Stimulated activated CD8-positive, alpha-beta memory T cell treated with anti-CD3 and anti-CD28 coated beads, Interleukin-12 subunit alpha, Interleukin-12 subunit beta, amount 100 ng/mL, for 24 hours (primary cell): Measurements from ENCODE around the gene CD36.

Experiments
- DNase-seq: peaks from one replicate; pipeline ENCODE4 v3.0.0-alpha.2; 2020; ENCODE audit errors: extremely low read depth

Gene CD36

DNA sequence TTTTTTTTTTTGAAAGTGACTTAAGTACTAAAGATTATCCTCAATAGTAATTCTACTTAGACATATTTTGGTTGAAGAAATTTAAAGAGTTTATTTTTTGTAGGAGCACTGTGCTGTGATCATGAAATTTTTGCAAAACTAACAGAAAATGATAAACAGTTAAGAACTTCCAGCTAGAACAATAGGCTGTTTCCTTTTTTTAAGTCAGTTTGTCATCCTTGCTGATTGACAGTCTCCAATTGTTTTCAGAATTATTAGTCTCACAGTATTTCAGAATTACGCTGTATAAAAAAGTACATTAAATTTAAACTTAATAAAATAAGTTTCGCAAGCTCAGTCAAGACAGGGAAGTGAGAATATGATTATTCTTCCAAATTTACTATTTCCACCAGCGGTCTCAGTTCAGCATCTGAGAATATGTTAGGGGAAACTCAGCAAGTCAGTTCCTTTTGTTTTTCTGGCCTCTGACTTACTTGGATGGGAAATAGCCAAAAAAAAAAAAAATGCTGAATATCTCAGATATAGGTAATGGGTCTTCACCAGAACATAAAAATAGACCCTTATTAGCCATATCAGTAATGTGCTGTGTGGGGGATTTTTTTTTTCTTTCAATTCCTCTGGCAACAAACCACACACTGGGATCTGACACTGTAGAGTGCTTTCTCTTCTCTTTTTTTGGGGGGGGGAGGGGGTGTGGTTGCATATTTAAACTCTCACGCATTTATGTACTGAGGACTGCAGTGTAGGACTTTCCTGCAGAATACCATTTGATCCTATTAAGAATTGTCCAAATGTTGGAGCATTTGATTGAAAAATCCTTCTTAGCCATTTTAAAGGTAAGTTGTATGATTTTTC, at the start of gene CD36:
TSS of gene CD36 (plus strand) at position 732 of the 855 bp plus-strand sequence. CDS start 8,099 bp downstream, outside the sequence.
- DNase-seq = no peak

DNA sequence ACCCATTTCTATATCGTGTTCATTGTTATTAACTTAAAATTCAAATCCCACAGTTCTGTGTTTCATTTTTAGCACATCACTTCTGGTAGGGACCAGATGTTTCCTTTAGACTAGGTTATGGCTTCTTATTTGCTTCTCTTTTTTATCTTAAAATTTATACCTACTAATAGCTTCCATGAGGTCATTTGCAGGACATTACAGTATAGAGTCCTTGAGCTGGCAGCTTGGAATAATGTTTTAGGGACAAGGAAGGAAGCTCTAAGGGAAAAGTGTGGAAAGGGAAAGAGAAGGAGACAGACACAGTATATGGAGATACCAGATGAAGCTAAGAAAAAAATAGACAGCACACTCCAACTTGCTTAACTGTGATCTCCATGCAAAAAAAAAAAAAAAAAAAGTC, 48.8 kb upstream of the CD36 start:
- no peak for DNase-seq

DNA sequence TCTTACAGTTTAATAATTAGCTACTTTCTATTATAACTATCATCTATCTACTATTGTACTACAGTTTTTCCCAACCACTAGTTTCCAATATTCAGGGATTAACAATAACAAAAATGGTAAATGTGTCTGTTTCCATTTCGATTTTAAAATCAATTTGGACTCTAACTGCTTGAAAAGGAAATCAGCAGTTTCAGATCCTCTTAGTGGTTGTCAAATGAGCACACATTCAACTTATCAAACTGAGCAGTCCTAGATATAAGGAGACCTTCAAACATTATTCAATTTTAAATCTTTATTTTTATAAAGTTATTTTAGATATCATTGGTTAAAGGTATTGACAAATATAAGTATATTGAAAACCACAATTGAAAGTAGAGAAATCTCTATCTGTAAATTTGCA, 46.8 kb upstream of the CD36 start:
- DNase-seq = no peak

DNA sequence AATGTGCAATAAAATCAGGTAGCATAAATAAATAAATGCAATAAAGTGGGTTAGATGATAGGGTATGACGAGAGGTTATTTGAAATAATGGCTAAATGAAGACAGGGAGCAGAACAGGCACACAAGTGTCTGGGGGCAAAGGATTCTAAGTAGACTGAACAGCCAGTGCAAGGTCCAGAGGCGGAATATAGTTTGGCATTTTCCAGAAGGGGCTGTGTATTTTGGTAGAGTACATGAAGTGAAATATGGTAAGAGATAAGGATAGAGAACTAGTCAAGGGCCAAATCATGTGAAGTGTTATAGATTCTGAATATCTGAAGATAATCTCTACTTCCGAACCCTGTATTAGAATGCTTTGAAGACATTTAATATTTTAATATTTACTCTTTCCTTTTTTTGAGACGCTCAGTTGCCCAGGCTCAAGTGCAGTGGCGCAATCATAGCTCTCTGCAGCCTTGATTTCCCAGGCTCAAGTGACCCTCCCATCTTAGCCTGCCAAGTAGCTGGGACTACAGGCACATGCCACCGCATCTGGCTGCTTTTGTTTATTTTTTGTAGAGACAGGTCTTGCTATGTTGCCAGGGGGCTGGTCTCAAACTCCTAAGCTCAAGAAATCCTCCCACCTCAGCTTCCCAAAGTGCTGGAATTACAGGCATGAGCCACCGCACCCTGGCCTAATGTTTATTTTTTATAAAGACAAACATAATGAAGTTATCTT, 44.4 kb upstream of the CD36 start:
- DNase-seq = no peak

DNA sequence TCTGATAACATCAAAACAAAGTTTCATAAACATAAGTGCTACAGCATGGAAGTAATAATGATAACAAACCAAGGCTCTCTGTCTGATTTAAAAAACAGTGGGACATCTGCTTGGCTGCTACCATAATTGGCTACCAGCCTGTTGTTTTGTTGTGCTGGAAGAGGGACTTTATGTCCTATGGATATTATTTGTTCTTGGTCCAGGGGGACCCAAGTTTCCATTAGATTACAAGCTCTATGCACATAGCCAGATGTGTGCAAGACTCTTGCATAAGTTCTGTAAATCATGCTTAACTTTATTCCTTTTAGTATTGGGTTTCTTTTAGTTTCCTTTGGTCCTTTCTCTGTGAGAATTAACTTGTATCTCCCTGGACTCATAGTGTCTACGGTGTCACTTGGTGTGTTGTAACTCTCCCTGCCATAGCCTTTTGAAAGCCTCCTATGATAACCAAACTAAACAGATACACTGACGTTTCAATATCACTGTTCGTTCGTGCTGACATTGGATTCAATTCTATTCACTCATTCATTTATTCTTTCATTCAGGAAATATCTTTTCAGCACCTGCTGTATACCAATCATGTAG, 41.4 kb upstream of the CD36 start:
- DNase-seq = no peak

DNA sequence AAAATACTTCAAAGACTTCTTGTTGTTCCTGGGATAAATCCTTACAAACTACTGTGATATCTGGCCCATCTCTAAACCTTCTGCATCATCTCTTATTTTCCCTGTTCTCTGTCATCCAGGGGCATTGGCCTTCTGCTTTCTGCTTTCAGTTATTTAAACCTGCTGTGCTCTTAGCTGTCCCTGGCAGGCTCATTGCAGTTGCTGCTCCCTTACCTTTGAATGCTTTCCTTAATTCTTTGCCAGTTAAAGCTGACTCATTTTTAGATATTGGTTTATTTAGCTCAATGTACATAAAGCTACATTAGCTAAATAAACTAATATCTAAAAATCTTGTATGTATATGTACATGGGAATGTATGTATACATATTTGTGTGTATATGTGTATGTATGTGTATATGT, 40.6 kb upstream of the CD36 start:
- DNase-seq = no peak

DNA sequence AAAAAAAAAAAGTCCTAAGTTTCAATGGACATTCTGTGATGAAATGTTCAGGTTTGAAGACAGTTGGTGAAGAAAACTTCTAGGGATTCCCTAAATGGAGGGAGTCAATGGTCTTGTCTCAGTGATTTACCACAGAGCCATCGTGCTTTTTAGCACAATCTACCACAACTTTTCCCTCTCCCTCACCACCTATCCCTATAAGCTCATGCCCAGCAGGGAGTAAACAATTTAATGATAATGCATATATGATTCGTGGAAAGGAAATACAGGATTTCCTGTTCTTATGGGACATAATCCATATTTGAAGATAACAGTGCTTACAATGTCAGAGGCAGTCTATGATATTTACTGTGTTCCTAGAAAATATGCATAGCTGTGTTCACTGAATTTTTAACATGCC, 38.4 kb upstream of the CD36 start:
- DNase-seq = no peak

DNA sequence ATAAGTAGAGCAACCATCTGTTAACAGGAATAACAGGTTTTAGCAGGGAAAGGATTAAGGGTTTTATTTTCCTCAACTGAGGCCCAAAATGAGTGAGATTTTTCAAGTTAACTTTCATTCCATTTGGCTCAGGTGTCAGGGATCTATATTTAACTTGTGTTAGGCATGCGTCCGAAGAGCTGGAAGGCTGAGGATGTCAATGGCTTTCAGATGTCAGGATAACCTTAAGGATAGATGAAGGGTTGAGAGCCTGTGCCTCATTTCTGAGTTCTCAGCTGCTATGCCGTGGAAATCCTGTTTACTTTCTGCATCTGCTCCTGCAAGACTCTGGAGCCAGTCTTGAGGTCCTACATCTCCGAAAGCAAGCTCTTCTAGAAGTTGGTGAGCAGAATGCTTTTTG, 36.4 kb upstream of the CD36 start:
- no peak for DNase-seq

DNA sequence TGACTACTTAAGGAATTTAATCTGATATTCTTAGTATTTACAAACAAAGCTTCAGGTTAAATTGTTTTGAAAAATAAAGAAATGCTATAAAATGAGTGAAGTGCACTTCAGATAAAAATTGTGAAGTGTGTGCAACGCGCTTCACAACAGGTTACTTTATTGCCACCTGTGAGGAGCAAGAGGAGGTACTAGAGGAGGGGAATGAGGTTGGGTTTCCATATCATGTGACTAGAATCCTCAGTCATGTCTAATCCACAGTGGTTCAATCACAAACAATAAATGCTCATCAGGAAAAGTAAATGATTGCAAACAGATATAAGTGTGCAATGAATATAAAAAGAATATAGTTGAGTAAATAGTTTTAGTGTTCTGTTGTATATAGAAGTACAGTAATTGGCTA, 34.5 kb upstream of the CD36 start:
- DNase-seq = no peak

DNA sequence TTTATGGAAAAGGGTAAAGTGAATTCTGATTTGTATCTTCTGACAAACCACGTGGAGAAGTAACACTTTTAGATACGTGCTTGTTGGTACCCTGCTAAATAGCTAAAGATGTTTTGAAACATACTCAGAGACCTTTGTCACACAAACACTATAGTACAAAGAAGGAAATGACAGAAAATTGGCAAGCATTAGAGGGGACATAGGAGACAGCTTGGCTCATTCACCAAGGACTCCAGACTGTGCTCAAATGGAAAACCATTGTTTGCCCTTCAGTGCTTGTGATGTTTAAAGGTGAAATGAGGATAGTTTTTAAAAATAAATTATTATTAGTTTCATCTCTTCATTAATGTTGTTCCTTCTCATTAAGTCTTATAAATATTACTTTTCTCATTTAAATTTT, 34.0 kb upstream of the CD36 start:
- DNase-seq = no peak

DNA sequence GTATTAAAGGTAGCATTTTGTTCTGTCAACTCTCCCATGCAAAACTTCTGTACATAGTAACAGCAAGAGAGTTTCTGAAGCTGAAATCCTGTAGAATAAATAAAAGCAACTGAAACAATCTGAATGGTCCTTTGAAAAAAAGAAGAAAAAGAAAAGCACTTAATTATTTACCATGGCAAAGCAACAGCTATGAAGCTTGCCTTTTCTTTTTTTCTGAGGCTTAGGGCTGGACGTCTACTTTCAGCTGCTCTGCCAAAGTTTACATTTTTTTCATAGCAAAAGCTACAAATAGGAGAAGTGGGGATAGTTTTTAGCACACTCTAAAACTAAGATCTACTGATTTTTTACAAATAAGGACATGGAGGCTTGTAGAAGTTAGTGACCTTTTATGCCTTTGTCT, 31.3 kb upstream of the CD36 start:
- no peak for DNase-seq

DNA sequence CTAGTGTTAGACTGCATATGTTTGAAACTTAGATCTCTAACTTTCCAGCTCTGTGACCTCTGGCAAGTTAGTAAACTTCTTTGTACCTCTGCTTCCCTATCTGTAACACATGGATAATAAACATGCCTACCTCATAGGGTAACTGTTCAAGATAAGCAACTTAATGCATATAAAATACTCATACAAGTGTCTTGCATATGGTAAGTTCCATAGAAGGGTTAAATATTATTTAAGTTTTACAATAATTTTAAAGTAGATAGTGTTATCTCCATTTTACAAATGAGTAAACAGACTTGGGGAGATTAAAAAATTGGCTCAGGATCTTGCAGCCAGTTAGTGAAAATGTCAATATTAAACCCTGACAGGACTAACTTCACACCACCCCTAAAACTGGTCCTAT, 30.1 kb upstream of the CD36 start:
- DNase-seq = no peak

DNA sequence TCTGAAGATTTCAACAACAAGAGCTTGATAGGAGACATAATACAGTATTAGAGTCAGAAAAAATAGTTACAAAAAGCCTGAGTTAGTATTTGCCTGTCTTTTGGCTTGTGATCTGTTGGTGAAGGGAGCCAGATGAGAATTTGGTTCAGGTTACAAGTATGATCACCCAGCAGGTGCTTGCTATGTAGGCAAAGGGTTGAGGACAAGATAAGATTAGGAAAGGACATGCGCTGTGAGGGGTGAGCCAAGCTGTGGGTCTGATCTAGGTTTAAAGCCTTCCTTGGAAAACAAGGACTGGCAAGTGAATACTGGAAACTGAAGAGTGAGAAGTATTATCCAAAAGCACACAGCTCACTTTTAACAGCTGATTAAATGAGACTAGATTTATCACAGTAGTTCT, 28.7 kb upstream of the CD36 start:
- no peak for DNase-seq

DNA sequence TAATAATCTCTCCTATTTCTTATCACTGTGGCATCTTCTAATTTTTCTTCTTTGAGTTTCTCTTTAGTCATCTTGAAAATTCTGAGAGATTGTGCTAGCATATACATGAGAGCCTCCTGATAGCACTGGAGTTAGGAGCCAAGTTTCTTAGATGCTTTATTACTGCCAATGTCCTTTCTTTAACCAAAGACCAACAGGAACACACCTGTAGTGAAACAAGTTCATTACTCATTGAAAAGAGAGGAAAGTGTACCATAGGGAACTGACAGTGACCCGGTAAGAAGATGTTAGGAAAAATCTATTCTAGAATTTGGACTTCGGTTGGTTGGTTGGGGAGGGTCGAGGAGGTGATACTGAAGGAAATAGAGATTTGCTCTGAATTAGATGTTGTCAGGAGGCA, 27.1 kb upstream of the CD36 start:
- no peak for DNase-seq

DNA sequence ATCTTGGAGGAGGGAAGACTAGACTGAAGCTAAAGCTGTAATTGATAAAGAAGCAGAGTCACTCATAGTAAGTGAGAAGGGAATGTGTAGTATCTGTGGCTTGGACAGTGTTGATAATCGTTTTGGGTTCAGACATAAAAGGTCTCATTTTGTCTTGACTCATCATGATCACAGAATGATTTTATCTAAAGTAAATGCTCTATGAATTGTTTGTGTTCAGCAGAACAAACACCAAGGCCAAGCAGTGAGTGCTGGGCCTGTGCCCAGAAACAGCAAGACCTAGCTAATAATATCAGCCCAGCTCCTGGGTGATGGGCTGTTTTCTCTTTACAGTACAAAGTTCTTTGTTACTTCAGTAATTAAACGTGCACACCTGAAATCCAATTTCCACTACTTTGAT, 26.7 kb upstream of the CD36 start:
- no peak for DNase-seq

DNA sequence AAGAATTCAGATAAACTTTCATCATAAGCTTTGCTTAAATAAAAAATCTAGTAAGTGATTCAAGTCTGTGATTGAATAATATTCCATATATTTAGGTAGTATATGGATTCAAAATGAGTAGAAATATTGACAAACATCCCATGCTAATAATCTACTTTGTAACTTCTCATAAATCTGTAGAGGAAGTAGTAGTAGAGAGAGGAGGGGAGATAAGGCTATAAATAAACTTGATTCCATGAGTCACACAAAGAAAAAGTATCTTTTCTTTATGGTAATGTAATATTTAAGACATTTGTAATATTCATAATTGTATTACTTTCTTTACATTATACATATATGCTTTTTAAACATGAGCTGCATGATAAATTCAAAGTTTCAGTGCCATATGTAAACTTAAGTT, 25.6 kb upstream of the CD36 start:
- DNase-seq = no peak

DNA sequence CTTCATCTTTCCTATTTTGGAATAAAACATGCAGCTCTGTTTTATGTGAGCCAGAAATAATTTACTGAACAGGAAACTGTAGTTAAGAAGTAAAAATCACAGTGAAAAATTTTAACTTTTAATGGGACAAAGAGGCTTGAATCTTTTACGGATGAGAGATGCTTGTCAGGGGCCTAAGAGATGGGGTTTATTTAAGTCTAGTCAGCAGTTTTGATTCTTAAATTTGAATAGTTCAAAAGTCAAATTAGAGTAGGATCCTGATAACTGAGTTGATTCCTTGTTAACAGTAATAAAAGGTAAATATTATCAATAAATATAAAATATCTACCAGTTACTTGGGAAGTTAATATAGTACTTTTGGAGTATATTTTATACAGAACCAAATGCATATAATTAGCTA, 24.9 kb upstream of the CD36 start:
- no peak for DNase-seq

DNA sequence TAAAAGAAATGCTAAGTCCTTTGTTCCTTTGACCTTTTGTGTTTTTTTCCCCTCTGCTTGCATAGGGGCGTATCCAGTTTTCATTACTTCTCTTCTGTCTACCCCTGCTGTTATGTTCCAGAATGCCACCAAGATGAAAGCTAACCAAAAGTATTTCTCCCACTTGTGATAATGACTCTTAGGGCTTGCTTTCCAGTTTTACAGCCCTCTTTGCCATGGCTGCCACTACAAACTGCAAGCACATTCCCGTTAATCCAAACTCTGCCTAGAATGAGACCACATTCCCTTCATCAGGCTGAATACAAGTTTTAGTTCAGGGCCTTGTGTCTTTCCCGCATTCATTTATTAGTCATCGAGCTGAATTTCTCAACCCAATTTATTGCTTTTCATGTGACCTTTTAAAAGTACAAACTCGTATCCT, 23.6 kb upstream of the CD36 start:
- no peak for DNase-seq

DNA sequence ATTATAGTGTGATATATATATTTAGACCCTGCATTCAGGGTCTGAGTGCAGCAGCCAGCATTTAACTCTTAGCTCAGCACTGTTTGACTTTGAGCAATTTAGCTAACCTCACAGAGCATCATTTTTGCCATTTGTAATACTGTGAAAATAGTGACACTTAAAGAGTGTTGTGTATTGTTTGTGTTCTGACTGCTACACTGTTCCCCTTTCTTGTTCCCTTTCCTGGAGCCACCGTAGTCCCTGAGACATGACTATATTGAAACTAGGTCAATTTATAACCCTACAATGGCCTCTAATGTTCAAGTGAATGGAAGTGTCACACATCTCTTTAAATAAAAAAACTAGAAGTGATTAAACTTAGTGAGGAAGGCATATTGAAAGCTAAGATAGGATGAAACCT, 20.3 kb upstream of the CD36 start:
- no peak for DNase-seq

DNA sequence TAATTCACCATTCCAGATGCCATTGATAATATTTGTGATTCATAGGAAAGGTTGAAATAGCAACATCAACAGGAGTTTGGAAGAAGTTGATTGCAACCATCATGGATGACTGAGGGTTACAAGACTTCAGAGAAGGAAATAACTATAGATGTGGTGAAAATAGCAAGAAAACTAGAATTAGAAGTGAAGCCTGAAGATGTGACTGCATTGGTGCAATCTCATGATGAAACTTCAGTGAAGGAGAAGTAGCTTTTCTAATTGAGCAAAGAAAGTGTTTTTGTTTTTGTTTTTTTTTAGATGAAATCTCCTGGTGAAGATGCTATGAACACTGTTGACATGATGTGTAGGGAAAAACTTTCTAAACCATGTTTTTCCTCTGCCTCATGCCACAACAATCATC, 18.7 kb upstream of the CD36 start:
- DNase-seq = no peak

DNA sequence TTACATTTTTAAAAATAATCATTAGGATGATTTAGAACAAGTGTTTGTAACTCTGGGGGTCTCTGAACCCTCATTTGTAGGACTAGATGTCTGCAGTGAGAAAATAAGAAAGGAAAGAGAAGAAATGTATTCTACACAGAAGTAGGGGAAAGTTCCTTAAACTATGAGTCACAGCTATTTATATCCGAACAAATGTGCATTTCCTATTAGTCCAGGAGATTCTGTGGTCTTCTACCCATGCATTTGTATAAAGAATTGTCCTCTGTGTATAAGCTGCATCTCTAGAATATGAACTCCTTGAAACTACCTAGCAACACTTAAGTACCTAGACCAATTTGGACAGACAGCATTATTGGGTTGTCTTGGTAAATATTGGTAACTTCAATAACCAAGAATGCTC, 15.9 kb upstream of the CD36 start:
- DNase-seq = no peak

DNA sequence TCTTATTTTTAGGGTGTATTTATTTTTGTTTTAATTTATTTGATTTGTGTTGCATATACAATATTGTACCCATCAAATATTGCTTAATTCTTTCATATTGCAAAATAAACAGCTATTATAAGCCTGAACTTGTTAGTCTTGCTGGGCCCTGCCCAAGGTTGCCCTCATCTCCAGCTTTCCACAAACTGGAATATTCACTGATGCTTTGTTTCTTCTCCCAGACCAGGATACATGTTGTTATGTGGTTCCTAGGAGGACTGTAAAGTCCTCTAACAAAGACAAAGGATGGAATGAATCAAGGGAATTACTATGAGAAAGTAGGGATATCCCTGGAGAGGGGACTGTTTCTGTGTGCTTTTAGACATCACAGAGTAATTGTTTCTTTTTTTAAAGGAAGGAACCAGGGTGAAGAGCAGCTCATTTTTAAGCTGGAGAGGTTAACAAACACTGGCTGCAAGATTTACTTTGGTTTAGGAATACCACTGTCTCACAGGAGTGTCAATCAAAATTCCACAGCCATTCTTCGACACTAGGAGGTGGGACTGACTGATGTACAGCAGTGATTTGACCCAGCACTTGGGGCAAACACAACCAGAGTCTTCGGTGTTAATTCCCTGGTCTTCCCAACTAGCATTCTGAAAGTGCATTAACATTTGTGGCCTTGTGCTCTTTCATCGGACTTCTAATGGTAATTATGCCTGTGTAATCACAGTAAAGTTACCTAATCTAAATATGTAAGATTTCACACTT, 14.8 kb upstream of the CD36 start:
- no peak for DNase-seq
